H1 (cell line): Measurements from ENCODE around the gene ADTRP. TPM values are rescaled to one million over a fixed set of nuclear protein-coding genes. Genes with fewer than 3 reads are reported as not detected.

Source experiments
- CTCF ChIA-PET: fragments of 300-600 bp; sonication (Branson Sonifier 250); formaldehyde crosslinking; loops from one replicate; lab custom pipeline; 2021; ENCODE audit not compliant: partially characterized antibody; lab: Charles Lee
- POLR2A ChIA-PET: fragments of 300-600 bp; sonication (Branson Sonifier 250); formaldehyde crosslinking; loops from one replicate; lab custom pipeline; 2021; ENCODE audit warnings: inconsistent platforms; ENCODE audit not compliant: partially characterized antibody; lab: Charles Lee
- DNase-seq, 2 experiments: peaks; one replicate each; pipeline versions ENCODE4 v3.0.0 to v3.0.0-alpha.2; 2010 to 2022; ENCODE audit warnings: low spot score in 2 of 2, low read depth in 1 of 2, mixed read lengths in 1 of 2
- FAIRE-seq: peaks from 2 replicates; lab custom pipeline; 2011; peaks lifted over from hg19 to GRCh38; lab: Jason Lieb, UNC
- H2AFZ ChIP-seq: 2 replicates; pipeline ENCODE4 v1.8.1; 2012; ENCODE audit warnings: low read length, inconsistent platforms
- H2AK5ac ChIP-seq: 2 replicates; pipeline ENCODE4 v1.6.1; 2013; ENCODE audit warnings: low read depth, low read length
- H2BK120ac ChIP-seq: replicated peaks from 2 replicates; pipeline ENCODE3; 2013; ENCODE audit warnings: low read depth, low read length, inconsistent platforms
- H2BK12ac ChIP-seq: 2 replicates; pipeline ENCODE4 v1.6.1; 2013; ENCODE audit warnings: low read depth, low read length
- H2BK15ac ChIP-seq: 2 replicates; pipeline ENCODE4 v1.6.1; 2013; ENCODE audit warnings: low read length
- H2BK20ac ChIP-seq: 2 replicates; pipeline ENCODE4 v1.6.1; 2013; ENCODE audit warnings: low read length
- H2BK5ac ChIP-seq: 2 replicates; pipeline ENCODE4 v1.6.1; 2013; ENCODE audit warnings: low read depth, low read length
- H3K14ac ChIP-seq: 2 replicates; pipeline ENCODE4 v1.6.1; 2013; ENCODE audit warnings: inconsistent platforms; ENCODE audit not compliant: insufficient read length
- H3K18ac ChIP-seq: 2 replicates; pipeline ENCODE4 v1.6.1; 2013; ENCODE audit warnings: low read length; ENCODE audit errors: extremely low read depth
- H3K23ac ChIP-seq: 2 replicates; pipeline ENCODE4 v1.6.1; 2013; ENCODE audit warnings: inconsistent platforms; ENCODE audit not compliant: insufficient read length
- H3K23me2 ChIP-seq: 2 replicates; pipeline ENCODE4 v1.6.1; 2013; ENCODE audit warnings: low read depth, low read length
- H3K27ac ChIP-seq: 2 replicates; pipeline ENCODE4 v1.6.1; 2011; ENCODE audit warnings: low read depth, low read length, inconsistent platforms
- H3K27me3 ChIP-seq, 4 experiments: replicated peaks in 1 of 4; 1 replicate in 1 of 4; 2 replicates in 3 of 4; pipeline versions ENCODE4 v1.6.1 to v1.8.1; 2011 to 2013; ENCODE audit warnings: low read length in 3 of 4, mild to moderate bottlenecking in 3 of 4, inconsistent platforms in 2 of 4, mixed read lengths in 2 of 4, moderate library complexity in 1 of 4; ENCODE audit not compliant: control insufficient read depth in 3 of 4, insufficient read depth in 3 of 4; ENCODE audit errors: extremely low read depth in 1 of 4
- H3K36me3 ChIP-seq, 4 experiments: 2 replicates each; pipeline versions ENCODE4 v1.6.1 to v1.8.1; 2011 to 2013; ENCODE audit warnings: mild to moderate bottlenecking in 4 of 4, low read length in 3 of 4, moderate library complexity in 2 of 4, control low read depth in 1 of 4, inconsistent platforms in 1 of 4; ENCODE audit not compliant: insufficient read depth in 4 of 4, control insufficient read depth in 2 of 4
- H3K4ac ChIP-seq: replicated peaks from 2 replicates; pipeline ENCODE3; 2013; ENCODE audit warnings: low read length, low read depth, mixed read lengths, inconsistent platforms; ENCODE audit not compliant: insufficient read length
- H3K4me1 ChIP-seq, 4 experiments: replicated peaks in 1 of 4; 1 replicate in 1 of 4; 2 replicates in 3 of 4; pipeline versions ENCODE4 v1.6.1 to v1.8.1; 2011 to 2013; ENCODE audit warnings: low read length in 3 of 4, inconsistent platforms in 2 of 4, mixed read lengths in 1 of 4; ENCODE audit not compliant: insufficient read depth in 4 of 4, control insufficient read depth in 3 of 4
- H3K4me2 ChIP-seq, 2 experiments: 2 replicates each; pipeline versions ENCODE4 v1.6.1 to v1.8.1; 2011 to 2013; ENCODE audit warnings: low read depth in 2 of 2, low read length in 2 of 2, control low read depth in 1 of 2, inconsistent platforms in 1 of 2, mild to moderate bottlenecking in 1 of 2; ENCODE audit not compliant: insufficient read depth in 1 of 2
- H3K4me3 ChIP-seq, 4 experiments: fragments of 200-600, 300-600 bp in 1 of 4; sonication (generic), shearing (Covaris generic), sonication (Bioruptor Twin) in 1 of 4; 2 replicates each; pipeline versions ENCODE4 v1.5.1 to v1.8.1; 2011 to 2016; ENCODE audit warnings: low read length in 4 of 4, low read depth in 3 of 4, control low read depth in 2 of 4, inconsistent platforms in 2 of 4, mild to moderate bottlenecking in 2 of 4, mixed read lengths in 1 of 4, moderate library complexity in 1 of 4; ENCODE audit not compliant: insufficient read depth in 2 of 4; ENCODE audit errors: extremely low read depth in 1 of 4
- H3K56ac ChIP-seq: replicated peaks from 2 replicates; pipeline ENCODE3; 2013; ENCODE audit warnings: low read depth, mild to moderate bottlenecking, mixed read lengths, low read length, inconsistent platforms; ENCODE audit not compliant: insufficient read length
- H3K79me1 ChIP-seq: 2 replicates; pipeline ENCODE4 v1.6.1; 2013; ENCODE audit warnings: low read depth, low read length, control low read depth
- H3K79me2 ChIP-seq, 2 experiments: 2 replicates each; pipeline versions ENCODE4 v1.6.1 to v1.8.1; 2012 to 2013; ENCODE audit warnings: low read length in 2 of 2, mild to moderate bottlenecking in 2 of 2, inconsistent platforms in 1 of 2; ENCODE audit not compliant: insufficient read depth in 2 of 2, control insufficient read depth in 1 of 2
- H3K9ac ChIP-seq, 4 experiments: replicated peaks in 1 of 4; 1 replicate in 1 of 4; 2 replicates in 3 of 4; pipeline versions ENCODE4 v1.6.1 to v1.8.1; 2011 to 2013; ENCODE audit warnings: low read depth in 3 of 4, low read length in 3 of 4, control low read depth in 2 of 4, mild to moderate bottlenecking in 2 of 4, moderate library complexity in 2 of 4, inconsistent platforms in 1 of 4; ENCODE audit errors: extremely low read depth in 1 of 4
- H3K9me3 ChIP-seq, 2 experiments: 2 replicates each; pipeline versions ENCODE4 v1.6.1 to v1.8.1; 2012 to 2013; ENCODE audit warnings: mild to moderate bottlenecking in 2 of 2, moderate library complexity in 2 of 2, control low read depth in 1 of 2, inconsistent platforms in 1 of 2, low read depth in 1 of 2, low read length in 1 of 2, mixed read lengths in 1 of 2; ENCODE audit not compliant: insufficient read depth in 2 of 2
- H4K20me1 ChIP-seq, 2 experiments: replicated peaks in 1 of 2; 2 replicates each; pipeline versions ENCODE3 to v1.8.1; 2011 to 2013; ENCODE audit warnings: inconsistent platforms in 2 of 2, low read length in 2 of 2, mild to moderate bottlenecking in 1 of 2; ENCODE audit not compliant: insufficient read depth in 2 of 2, control insufficient read depth in 1 of 2
- H4K5ac ChIP-seq: 2 replicates; pipeline ENCODE4 v1.6.1; 2013; ENCODE audit warnings: low read length, low read depth, mixed read lengths, inconsistent platforms; ENCODE audit not compliant: insufficient read length
- H4K8ac ChIP-seq: 2 replicates; pipeline ENCODE4 v1.8.0; 2013; ENCODE audit warnings: mild to moderate bottlenecking, moderate library complexity, low read length, inconsistent platforms; ENCODE audit not compliant: insufficient read depth; ENCODE audit errors: extremely low read depth
- H4K91ac ChIP-seq: replicated peaks from 2 replicates; pipeline ENCODE3; 2013; ENCODE audit warnings: low read length, mixed read lengths, inconsistent platforms; ENCODE audit not compliant: insufficient read length
- HDAC6 ChIP-seq: IDR thresholded peaks from one replicate; pipeline ENCODE4 v1.7.1; 2012; ENCODE audit warnings: low read depth, mild to moderate bottlenecking, inconsistent platforms, low read length, moderate library complexity
- SIRT6 ChIP-seq: IDR thresholded peaks from one replicate; pipeline ENCODE4 v1.7.1; 2012; ENCODE audit warnings: low read length, inconsistent platforms
- SP1 ChIP-seq: IDR thresholded peaks from 2 replicates; pipeline ENCODE4 v1.6.1; 2011; ENCODE audit warnings: low read depth, low read length
- SP2 ChIP-seq: IDR thresholded peaks from 2 replicates; pipeline ENCODE4 v1.6.1; 2012; ENCODE audit warnings: mild to moderate bottlenecking, low read length, inconsistent platforms
- SP4 ChIP-seq: IDR thresholded peaks from 2 replicates; pipeline ENCODE4 v1.6.1; 2012; ENCODE audit warnings: low read length, inconsistent platforms
- TAF7 ChIP-seq: optimal IDR thresholded peaks from 2 replicates; pipeline ENCODE3; 2011; ENCODE audit warnings: low read depth, mild to moderate bottlenecking, inconsistent platforms, low read length, moderate library complexity, borderline replicate concordance
- WGBS, 2 experiments: shearing (Covaris generic) in 1 of 2; methylation state at CpG; one replicate each; pipeline versions ENCODE4 v1.1.6 to v1.1.7; 2013 to 2015; ENCODE audit warnings: low lambda C conversion rate in 2 of 2, mixed read lengths in 2 of 2, inconsistent platforms in 1 of 2, low coverage in 1 of 2, missing lambda C conversion rate in 1 of 2; ENCODE audit not compliant: insufficient replicate concordance in 2 of 2, insufficient coverage in 1 of 2, insufficient read length in 1 of 2; ENCODE audit errors: extremely low coverage in 1 of 2, missing lambda C conversion rate in 1 of 2; 5-methylcytosine and 5-hydroxymethylcytosine counted together
- polyA plus RNA-seq, 7 experiments: library from polyadenylated mRNA; depleted of rRNA in 3 of 7; stranded (reverse) in 5 of 7; unstranded in 2 of 7; fragments of >200 nt in 5 of 7; fragments of 200-250 nt in 2 of 7; gene quantifications; 1 replicate in 5 of 7; 2 replicates in 1 of 7; 4 replicates in 1 of 7; pipeline versions ENCODE4 v1.2.1 to v1.2.3, GENCODE V29; 2011 to 2013; ENCODE audit warnings: missing spikeins in 2 of 7, mixed read lengths in 2 of 7
- total RNA-seq: library from RNA; stranded (reverse); fragmentation: NEBNext Ultra II Directional; extraction: Animal tissue kit (Norgen Biotek cat#: 25700); gene quantifications from 2 replicates; pipeline ENCODE4 v1.2.1, GENCODE V29; 2021

ADTRP gene
- total and polyA plus RNA-seq, 2 of the 8 experiments (the other 6 are each of a cell fraction or from before 2014, with no cell fraction given): 0.08 to 0.45 TPM

DNA sequence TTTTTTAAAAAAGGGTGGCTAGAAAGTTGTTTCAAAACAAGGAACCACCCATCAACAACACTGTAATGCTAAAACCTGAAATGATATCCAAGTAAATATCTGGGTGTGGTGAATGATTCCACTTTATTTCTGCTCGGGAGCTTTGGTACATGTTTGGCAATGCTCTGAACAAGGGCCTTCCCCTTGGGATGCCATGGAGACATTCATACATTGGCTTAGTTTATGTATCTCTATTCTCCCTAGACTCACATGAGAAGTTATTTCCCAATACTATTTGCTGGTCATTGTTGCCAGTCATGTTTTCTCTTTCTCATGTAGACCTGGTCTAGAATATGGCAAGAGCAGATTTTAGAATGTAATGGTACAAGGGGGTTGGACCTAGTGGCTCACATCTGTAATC is 22.9 kb downstream of the ADTRP start:
- H3K4me2 ChIP-seq: no peak overlapping the region
- H2BK5ac ChIP-seq: no peak overlapping the region
- no peaks in the 10 kb centered on the region for H3K79me1 ChIP-seq
- CTCF ChIA-PET: interaction anchor here (0.9 kb wide), 1 partner anchor 8 kb away, joined by 3 read pairs; no protein-coding TSS in a partner anchor
- no peak overlapping the region for H2BK20ac ChIP-seq
- no peak for TF ChIP-seq SIRT6
- TF ChIP-seq TAF7: no peak
- no peak for TF ChIP-seq HDAC6
- no peak for TF ChIP-seq SP1
- no peak for TF ChIP-seq SP2
- TF ChIP-seq SP4: no peak
- TF ChIP-seq, all 59 proteins: peak for 0
- no peaks in the 10 kb centered on the region for H3K36me3 ChIP-seq
- no peak overlapping the region for H3K4me3 ChIP-seq
- no peak overlapping the region for H4K5ac ChIP-seq
- no peak overlapping the region for H2BK12ac ChIP-seq
- H3K27me3 ChIP-seq: no peaks in the 10 kb centered on the region
- no peaks in the 10 kb centered on the region for H3K4me1 ChIP-seq
- H3K14ac ChIP-seq: no peak overlapping the region
- no peak overlapping the region for H2BK120ac ChIP-seq
- POLR2A ChIA-PET: no interaction called here
- H3K23ac ChIP-seq: no peak overlapping the region
- 94% methylated on average over 1 of the region's 1 CpG; no CpG with 5 or more reads in 1 of the 2 experiments for WGBS, 2 experiments
- H3K9me3 ChIP-seq: no peaks in the 10 kb centered on the region; a peak in 1 of 4 replicates
- no peak overlapping the region for H3K4ac ChIP-seq
- H3K23me2 ChIP-seq: no peaks in the 10 kb centered on the region
- H3K27ac ChIP-seq: no peak overlapping the region
- no peak overlapping the region for H4K91ac ChIP-seq
- no peaks in the 10 kb centered on the region for H3K79me2 ChIP-seq
- FAIRE-seq (no peak), DNase-seq (no peak)
- H2AFZ ChIP-seq: no peak overlapping the region
- no peak overlapping the region for H3K9ac ChIP-seq
- no peak overlapping the region for H3K56ac ChIP-seq
- H4K8ac ChIP-seq: no peak overlapping the region
- no peak overlapping the region for H2AK5ac ChIP-seq
- H2BK15ac ChIP-seq: no peak overlapping the region
- no peaks in the 10 kb centered on the region for H4K20me1 ChIP-seq
- no peak overlapping the region for H3K18ac ChIP-seq
